Left hindlimb (tissue), 1 donor: ENCODE measurements around the gene ETV3L.

Experiments used
- DNase-seq: peaks from one replicate; pipeline ENCODE4 v3.0.0-alpha.2; 2018

Gene ETV3L

DNA sequence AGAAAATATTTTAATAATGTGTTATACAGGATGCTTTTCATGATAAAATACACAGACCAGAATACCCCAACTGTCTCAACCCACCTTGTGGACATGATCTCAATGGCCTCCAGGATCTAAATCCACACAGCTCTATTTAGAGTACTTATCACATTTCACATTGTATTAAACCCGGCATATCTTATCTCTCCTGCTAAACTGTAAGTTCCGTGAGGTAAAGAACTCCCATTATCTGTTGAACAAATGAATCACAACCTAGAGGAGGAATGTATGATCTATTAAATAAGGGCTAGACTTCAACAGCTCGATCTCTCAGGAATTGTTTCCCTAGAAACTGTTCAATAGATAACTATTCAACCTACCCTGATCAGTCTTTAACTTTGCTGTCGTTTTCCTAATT, 31.7 kb upstream of the ETV3L start:
- no peak for DNase-seq

DNA sequence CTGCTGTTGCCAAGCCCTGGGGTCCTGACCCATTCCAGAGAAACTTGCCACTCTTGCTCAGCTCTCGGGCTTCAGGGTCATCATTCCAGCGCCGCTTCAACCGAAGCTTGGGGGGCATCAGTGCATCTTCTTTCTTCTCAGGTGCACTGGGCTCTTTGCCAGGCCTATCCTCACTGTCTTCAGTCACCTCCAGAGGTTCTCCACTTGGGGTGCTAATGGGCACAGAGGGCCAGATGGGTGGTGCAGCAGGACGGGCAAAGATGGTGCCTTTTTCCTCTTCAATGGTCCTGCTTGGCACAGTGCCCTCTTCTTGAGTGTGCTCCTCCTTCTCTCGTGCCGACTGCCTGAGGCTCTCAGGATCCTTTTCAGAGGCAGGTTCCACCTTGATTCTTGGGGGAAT, 25.2 kb upstream of the ETV3L start:
- DNase-seq, result no peak

DNA sequence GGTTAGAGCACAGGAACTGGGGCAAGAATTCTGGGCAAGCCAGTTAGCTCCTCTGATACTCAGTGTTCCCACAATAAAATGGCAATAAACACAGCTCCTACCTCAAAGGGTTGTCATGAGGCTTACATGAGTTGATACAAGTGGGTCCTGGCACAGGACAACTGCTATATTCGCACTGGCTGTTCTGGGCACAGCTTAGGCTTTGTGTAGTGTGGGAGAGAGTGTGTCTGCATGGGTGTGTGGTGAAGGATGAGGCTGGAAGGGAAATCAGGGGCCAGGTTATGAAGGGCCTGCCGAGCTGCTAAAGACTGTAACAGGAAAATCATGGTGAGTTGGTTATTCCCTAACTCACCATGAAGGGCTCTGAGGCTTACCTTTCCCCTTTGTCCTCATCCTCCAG, 19.8 kb upstream of the ETV3L start:
- no peak for DNase-seq

DNA sequence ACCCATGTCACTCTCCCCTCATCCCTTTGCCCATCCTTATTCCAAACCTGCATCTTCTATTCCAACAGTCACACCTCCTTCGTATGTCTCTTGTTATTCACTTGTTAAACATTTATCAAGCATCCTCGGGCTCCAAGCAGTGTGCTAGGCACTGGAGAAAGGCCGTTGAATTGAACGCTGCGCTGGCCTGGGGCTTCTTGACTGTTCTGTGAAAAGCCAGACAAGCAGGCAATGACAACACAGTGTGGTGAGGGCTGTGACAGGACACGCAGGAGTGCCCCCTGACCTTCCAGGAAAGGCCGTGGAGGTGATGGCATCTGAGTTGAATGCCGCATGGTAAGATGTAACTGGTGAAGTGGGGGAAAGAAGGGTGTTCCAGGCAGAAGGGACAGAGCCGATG, 19.4 kb upstream of the ETV3L start:
- DNase-seq, result no peak

DNA sequence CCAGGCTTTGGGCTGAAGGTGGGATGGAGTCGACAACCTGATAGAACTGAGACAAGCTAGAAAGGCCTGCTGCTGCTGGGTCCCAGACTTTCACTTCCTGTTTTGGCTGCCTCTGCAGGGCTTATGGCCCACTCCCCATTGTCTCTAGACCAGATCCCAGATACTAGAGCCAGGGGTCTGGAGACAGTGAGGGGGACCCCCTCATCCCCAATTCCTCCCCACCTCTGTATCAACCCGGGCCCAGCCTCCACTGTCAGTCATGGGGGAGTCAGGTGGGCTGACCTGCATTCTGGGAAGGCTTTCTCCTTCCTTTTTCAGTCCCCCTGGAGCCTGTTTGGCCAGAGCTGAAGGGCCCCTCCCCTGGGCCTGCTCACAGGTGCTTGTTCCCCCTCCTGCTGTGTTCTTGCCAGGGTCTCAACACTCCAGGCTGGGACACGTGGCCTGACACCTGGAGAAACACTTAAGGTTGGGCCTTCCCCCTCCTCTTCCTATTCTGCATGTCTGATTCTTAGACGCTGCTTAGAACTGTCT, 18.0 kb upstream of the ETV3L start:
- no peak for DNase-seq

DNA sequence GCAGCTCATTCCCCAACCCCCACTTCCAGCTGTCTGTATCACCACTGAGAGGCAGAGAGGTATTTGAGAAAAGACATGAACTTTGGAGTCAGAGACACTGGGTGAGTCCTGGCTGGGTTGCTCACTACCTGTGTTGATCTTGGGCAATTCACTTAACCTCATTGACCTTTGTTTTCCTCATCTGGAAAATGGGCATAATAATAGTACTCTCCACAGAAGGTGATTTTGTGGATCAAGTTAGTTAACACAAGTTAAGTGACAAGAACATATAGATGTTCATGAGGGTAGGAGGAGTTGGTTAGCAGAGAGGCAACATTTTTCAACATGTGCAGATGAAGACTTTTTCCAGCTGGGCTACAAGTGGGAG, 17.1 kb upstream of the ETV3L start:
- no peak for DNase-seq

DNA sequence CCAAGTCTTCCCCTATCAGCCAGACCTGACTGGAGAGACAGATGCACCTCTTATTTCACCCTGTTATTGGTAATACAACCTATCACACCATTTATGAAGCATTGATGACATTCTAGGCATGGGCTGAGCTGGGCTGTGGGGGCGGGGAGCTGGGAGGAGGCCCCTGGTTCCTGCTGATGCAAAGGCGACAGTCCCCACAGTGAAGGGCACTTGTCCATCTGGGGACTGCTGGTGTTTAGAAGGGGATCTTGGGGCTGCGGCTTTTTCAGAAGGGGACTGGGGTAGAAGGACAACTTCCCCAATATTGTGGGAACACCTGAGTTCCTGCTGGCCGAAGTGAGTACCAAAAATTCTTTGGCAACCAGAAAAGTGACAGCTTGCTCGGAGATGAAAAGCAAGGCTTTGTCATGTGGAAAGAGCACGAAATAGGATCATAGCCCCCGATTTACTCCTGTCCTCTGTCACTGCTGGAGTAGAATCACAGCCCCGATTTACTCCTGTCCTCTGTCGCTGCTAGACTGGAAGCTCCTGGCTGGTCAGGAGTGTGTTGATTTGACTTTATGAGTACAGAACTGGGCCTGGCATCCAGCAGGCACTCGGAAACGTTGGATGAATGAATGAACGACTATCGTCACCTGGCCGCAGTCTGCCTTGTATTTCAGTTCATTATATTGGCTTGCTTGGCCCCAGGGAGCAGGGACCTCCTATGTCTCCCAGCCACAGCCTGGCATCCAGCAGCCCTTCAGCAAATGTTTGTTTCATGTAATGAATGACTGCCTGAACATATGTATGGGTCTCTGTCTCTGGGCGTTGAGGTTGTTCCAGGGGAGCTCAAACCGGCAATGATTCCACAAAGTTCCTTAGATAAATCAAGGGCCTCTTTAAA, 16.5 kb upstream of the ETV3L start:
- DNase-seq, result no peak

DNA sequence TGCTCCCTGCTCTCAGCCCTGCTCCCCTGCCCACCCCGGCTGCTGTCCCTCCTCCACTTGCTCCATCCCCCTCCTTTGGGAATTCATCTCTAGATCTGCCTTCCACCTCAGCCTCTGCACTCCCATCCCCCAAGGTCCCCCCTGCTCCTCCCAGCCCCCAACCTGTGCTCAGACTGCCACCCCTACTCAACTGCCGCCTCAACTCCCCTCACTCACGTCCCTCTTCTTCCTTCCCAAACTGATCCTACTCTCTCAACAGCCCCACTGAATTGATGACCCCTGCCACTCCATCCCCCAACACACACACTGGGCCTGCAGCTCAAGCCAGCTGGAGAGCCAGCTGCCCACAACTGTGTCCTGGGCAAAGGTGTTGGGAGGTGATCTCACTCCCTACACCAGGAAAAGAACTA, 15.8 kb upstream of the ETV3L start:
- no peak for DNase-seq

DNA sequence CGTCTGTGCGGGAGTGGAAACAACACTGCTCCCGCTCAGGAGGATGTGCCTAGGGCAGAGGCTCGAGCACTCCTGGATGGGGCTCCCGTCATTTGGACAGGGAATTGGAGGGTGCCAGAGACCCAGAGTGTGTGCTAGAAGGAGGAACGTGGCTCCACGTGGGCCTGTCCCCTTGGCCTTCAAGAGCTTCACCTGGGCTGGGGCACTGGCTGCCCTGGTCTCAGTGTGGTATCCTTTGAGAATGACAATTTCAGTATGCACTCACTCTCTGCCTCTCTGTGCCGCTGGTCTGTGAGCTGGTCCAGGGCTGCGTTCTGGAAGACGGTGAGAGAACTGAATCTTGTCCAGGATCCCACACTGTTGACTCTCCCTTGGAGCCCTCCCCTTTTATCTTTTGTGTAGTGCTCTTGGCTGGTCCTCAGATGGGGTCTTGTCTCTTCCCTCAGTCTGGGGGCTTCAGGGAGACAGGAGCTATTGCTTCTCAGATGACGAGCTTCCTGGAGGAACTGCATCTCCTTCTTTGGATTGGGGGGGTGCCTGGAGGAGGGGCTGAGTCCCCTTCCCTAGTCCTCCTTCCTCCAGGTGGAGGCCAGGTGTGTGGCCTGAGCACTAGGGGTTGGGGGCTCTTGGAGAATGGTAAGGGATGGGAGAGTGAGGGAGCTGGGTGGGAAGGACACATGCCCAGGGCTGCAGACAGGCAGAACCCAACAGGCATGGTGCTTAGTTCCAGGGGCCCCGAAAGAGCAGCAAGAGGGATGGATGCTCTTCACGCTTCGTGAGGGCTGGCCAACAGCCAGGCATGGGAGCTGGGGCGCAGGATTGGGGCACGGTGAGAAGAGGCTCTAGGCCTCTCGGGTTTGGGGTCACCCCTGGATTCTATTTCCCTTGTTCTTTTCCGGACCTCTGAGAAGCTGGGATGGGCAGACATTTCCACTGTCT, 14.8 kb upstream of the ETV3L start:
- DNase-seq, result no peak

DNA sequence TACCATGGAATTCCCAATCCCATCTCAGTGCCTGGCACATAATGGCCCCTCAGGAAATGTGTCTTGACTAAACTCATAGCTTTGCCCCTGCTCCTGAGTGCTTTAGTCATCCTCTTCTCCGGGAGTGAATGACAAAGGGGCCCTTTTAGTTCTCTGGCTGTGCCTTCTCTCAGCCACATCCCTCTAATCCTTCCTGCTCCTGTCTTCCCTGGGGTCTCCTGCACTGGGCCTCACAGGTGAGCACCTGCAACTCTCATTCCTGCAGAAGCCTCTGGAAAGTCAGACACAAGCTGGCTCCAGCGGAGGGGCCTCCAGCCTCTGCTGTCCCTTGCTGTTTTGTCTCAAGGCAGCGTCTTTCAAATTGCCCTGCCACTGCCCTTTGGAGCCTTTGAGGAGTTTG, 14.0 kb upstream of the ETV3L start:
- DNase-seq, result no peak

DNA sequence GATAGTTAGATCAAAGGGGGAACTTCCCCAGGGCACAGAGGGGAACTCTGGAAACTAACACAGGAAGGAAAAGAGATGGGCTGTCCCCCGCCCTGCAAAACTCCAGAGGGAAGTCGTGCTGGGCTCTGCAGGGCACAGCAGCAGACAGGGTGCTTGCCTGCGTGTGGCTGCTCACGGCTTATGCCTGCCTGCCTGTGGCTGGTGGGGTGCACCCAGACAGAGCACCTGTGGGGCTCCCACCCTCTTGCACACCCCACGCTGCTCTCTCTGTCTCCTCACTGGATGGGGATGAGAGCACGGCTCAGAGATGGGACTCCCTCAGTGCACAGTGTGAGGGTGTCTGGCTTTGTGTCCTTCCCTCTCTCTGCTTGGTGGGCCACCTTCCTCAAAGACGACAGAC, 13.5 kb upstream of the ETV3L start:
- no peak for DNase-seq

DNA sequence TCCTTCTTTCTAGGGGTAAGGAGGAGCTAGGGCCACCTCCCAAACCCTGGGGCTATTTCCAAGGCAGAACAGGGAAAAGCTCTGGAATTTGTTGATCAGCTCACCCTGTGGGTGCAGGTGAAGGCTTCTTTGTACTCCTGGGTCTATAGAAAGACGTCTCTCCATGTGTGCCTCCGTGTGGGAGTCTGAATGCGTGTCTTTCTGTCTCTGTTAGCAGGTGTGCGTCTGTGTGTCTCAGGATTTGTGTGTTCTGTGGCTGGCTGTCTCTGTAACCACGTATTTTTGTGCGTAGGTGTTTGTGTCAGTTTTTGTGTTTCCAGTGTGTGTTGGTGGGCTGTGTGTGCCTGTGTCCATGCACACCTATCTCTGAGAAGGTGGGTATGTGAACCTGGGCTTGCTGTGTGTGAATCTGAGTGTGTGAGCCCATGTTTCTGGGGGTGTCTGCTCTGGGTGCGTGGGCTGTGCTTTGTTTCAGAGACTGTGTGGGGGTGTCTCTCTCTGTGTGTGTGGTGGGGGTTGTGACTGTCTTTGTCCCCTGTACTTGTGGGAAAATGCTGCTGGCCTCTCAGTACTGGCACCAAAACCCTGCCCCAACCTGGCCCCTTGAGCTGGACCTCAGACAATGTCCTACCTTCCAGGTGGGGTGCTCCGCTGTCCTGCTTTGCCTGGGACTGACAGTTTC, 12.7 kb upstream of the ETV3L start:
- no peak for DNase-seq

DNA sequence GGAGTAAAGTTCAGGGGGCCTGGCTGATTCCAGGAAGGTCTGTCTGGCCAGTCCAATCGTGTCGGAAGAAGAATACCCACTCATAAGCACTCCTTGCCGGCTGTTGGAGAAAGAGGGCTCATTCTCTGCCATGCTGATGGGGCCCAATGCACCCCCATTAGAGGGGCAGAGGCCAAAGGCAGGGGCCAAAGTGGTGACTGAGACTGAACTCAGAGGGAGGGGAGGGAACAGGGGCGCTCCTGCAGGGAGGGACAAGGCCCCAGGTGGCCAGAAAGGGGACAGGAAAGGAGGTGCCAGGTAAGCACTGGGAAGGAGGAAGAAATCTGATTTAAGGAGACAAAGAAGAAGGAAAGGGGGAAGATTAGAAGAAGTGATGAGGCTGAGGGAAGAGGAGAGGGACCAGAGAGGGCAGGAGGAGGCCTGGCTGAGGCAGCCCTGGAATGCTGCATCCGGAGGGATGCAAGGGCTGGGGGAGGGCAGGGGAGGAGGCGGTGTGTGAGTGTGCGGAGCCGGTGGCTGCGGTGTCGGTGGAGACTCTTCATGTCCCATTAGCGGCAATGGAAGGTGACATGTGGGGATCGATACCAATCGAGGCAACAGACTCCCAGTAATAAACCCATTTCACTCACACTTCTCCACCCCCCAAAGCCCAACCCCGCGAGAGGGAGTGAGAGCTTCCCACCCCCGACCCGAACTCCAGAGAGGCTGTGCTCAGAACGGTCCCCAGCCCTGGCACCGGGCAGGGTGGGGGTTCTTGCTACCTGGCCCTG, 12.0 kb upstream of the ETV3L start:
- DNase-seq, result no peak

DNA sequence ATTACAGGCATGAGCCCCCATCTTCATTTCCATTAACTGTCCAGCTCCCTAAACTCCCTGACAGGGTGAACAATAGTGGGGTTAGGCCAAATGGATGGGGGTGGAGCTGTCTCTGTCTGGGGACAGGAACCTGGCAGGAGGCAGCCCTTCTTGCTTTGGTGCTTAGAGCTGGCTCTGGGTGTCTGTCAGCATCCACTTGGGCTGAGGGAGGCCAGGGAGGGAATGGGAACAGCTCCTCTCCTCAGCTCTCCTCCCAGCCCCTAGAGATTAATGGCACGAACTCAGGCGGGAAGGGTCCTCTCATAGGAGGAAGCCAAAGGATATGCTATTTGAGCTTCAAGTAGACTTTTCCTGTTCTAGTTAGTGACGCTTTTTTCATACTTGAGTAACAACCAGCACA, 11.1 kb upstream of the ETV3L start:
- no peak for DNase-seq

DNA sequence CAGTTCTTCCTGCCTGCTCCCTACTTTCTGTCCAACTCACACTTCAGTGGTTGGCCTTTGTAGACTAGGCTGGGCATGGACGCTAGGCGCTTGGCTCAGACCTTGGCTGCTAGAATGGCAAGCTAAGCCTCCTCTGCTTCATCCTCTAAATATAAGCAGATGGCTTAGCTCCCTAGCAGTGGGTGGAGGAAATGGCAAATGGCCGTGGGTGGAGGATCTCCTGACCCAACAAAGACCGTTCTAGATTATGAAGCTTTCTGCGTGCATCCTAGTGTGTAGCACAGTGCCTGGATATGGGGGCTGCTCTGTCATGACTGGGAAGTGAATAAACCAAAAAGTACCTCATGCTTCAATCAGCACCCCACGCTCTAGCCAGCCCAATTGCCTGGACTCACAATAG, 10.4 kb upstream of the ETV3L start:
- no peak for DNase-seq

DNA sequence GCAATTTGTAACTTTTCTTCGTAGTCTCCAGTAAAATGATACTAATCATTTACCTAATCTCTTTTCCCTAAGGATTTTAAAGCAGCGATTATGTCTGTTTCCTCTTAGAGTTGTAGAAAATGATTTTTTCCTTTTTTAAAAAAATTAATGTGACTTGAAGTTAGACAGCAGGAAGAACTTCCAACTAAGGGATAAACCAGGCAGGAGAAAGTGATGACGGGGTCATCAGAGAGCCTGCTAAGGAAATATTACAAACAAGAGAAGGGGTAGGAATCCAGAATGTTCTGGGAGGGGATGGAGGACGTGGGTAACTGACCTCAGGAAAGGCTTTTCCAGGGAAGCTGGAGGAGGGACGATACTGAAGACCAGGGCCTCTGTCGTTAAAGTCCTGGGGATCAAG, 8.8 kb upstream of the ETV3L start:
- DNase-seq, result no peak

DNA sequence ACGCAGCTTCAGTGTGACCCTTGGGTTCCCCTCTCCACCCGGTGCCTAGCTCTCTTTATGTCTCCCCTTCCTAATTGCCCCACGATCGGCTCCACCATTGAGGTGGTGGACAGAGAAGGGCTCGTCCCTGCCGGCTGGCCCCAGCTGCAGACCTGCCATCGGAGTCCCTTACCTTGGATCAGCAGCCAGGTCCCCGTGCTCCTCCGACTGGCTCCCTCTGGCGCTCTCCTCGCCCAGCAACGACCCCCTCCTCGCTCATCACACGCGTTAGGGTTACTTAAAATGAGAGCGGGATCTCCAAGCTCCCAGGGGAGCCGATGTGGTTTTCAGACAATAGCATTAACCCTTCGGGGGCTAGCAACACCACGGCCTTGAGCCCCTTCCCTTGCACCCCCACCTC, 8.1 kb upstream of the ETV3L start:
- no peak for DNase-seq

DNA sequence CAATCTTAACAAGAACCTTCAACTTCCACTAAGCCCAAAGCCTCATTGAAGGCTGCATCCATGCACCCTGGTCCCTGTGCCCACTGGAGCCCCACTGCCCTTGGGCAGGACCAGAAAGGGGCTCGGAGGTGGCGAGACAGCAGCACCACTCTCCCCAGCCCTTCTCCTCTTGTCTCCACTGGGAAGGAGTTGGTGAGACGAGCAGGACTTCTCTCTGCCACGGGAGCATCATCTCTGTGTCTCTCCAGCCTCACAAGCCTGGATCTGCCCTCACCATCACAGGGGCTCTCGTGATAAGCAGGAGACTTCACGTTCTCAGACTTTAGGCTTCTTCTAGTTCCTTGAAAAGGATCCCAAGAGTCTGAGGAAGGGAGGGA, 7.2 kb upstream of the ETV3L start:
- no peak for DNase-seq

DNA sequence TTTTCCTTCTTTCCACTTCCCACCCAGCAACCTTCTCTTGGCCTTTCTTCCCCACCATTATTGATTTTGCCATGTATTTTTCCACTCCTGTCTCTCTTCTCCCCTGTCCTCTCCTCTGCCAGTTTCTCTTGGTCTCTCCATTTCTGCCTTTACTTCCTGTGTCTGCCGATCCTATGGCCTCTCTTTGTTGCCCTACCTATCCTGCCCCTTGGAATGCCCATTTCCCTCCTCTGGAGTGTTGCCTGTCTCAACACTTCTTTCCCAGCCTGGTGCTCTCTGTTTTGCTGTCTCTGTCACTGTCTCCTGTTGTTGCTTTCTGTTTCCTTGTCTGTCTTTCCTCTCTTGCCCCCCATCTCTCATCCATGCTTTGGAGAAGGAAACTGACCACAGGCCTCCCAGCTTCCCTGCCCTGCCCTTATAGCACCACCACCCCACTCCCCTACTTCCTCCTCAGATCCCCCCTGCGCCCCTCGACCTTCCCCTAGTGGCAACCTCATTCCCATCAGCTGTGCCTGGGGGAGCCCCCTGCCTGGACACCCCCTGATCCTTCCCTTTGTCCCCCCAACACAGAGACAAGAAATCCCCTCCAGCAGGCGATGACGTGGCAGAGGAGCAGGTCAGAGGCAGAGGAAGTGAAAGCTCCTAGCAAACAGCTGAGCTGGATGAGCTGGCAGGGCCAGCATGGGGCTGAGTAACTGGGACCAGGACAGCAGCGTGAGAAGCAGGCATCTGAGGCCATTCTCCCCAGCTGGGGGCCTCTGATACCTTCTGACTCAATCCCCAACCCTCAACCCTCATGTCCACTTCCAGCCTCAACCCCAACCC, 6.6 kb upstream of the ETV3L start:
- no peak for DNase-seq

DNA sequence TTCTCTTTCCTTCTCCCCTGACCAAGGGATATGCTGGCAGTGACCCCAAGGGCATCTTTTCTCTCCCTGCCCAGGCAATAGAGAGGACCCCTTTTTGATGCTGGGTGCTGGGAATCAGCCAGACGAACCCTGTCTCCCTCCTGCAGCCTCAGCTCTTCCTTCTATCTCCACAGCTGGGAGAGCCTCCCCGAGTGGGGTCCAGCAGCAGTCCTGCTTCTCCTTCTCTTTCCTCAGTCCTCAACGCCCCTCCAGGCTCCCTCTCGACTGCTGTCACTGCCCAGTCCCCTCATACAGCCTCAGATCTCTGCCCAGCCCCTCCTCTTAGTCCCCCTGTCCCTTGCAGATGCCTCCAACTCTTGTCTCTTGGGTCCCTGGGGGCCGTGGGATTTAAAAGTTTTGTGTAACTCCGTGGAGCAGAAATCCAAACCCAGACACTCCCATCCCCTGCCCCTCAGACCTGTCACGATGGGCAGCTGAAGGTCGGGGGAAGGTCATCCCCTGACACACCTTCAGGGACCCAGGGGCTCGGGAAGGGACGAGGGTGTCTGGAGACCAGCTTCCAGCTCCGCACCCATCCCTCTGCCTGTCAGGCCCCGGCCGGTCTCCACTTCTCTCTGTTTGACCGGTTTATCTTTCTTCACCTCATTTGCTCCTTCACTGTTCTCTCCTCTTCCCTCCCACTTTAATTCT, 5.8 kb upstream of the ETV3L start:
- no peak for DNase-seq
